GM19467 (cell line): ENCODE results near the gene AMELY.
"Not testable (repeated sequence)": the region's sequence is repeated elsewhere in the genome, so short reads cannot be mapped to it uniquely, and the experiment has no call there.

Experiments
- ATAC-seq: cut with Tn5 transposase; IDR thresholded peaks from one replicate; pipeline ENCODE4 v1.9.1; 2021; ENCODE audit warnings: mild to moderate bottlenecking, moderate library complexity; ENCODE audit not compliant: unreplicated experiment

AMELY gene

GRCh38 chrY:6911253-6911881, at the start of gene AMELY:
TSS of gene AMELY (minus strand) at chrY:6911752. CDS start at chrY:6872608, 39,144 bp downstream.
- no peak for ATAC-seq

GRCh38 chrY:6949947-6950346, 38.4 kb upstream of the AMELY start:
- ATAC-seq, result no peak

GRCh38 chrY:6948378-6948777, 36.8 kb upstream of the AMELY start:
- ATAC-seq, result no peak

GRCh38 chrY:6947695-6948094, 36.1 kb upstream of the AMELY start:
- ATAC-seq, result no peak

- no peak for ATAC-seq
Measured at GRCh38 chrY:6935497-6935896, 23.9 kb upstream of the AMELY start.

- no peak for ATAC-seq
Measured at GRCh38 chrY:6931779-6932396, 20.3 kb upstream of the AMELY start.

- no peak for ATAC-seq
Measured at GRCh38 chrY:6929237-6929636, 17.7 kb upstream of the AMELY start.

GRCh38 chrY:6928265-6928664, 16.7 kb upstream of the AMELY start:
- no peak for ATAC-seq

- no peak for ATAC-seq
Measured at GRCh38 chrY:6921061-6921460, 9.5 kb upstream of the AMELY start.

GRCh38 chrY:6913362-6913761, 1.8 kb upstream of the AMELY start:
- no peak for ATAC-seq

GRCh38 chrY:6910372-6911252, 940 bp downstream of the AMELY start, which contains the start of gene TBL1Y:
TSS of gene TBL1Y (plus strand) at chrY:6910697. CDS start at chrY:7025085, 114,388 bp downstream.
- no peak for ATAC-seq

GRCh38 chrY:6909856-6910255, 1.7 kb downstream of the AMELY start:
- ATAC-seq, result no peak

GRCh38 chrY:6909118-6909521, 2.4 kb downstream of the AMELY start:
- ATAC-seq, result no peak

GRCh38 chrY:6908021-6908420, 3.5 kb downstream of the AMELY start:
- ATAC-seq, result not testable (repeated sequence)

- no peak for ATAC-seq
Measured at GRCh38 chrY:6907591-6907990, 4.0 kb downstream of the AMELY start.

GRCh38 chrY:6902116-6902515, 9.4 kb downstream of the AMELY start:
- not testable (repeated sequence) for ATAC-seq

GRCh38 chrY:6895236-6895635, 16.3 kb downstream of the AMELY start:
- ATAC-seq, result no peak

GRCh38 chrY:6894496-6894895, 17.1 kb downstream of the AMELY start:
- no peak for ATAC-seq

- no peak for ATAC-seq
Measured at GRCh38 chrY:6849384-6849783, 62.2 kb downstream of the AMELY start.

- ATAC-seq, result not testable (repeated sequence)
Measured at GRCh38 chrY:6842650-6843049, 68.9 kb downstream of the AMELY start.
